PC-3 (cell line): Measurements from ENCODE around the gene FITM2. TPM values are rescaled to one million over a fixed set of nuclear protein-coding genes. Genes with fewer than 3 reads are reported as not detected.
"Not testable (repeated sequence)": the region's sequence is repeated elsewhere in the genome, so short reads cannot be mapped to it uniquely, and the experiment has no call there.

Experiments used
- ATAC-seq: fragments of 200-7000 bp; cut with Tn5 transposase; 2 replicates; pipeline ENCODE4 v1.9.1; 2020; ENCODE audit warnings: mild to moderate bottlenecking, moderate library complexity
- BruUV-seq: library from RNA; stranded (reverse); fragments of 400-500 nt; replicated peaks from 2 replicates; lab custom pipeline; 2021; lab: Mats Ljungman, UMichigan
- CTCF ChIA-PET: fragments of 300-600 bp; sonication (Branson Sonifier 250); formaldehyde crosslinking; loops from one replicate; lab custom pipeline; 2022; ENCODE audit warnings: antibody characterized with exemption; lab: Charles Lee
- POLR2A ChIA-PET: fragments of 300-600 bp; sonication (Branson Sonifier 250); formaldehyde crosslinking; loops from one replicate; lab custom pipeline; 2022; ENCODE audit warnings: antibody characterized with exemption; ENCODE audit not compliant: unreplicated experiment; lab: Charles Lee
- DNase-seq: peaks from one replicate; pipeline ENCODE4 v3.0.0-alpha.2; 2015
- H2AFZ ChIP-seq: fragments of 300-600 bp; sonication (generic); 2 replicates; pipeline ENCODE4 v1.6.0; 2016; ENCODE audit warnings: antibody characterized with exemption, low read length
- H3F3A ChIP-seq: fragments of 300-600 bp; sonication (generic); one replicate; pipeline ENCODE4 v1.6.0; 2017; ENCODE audit warnings: antibody characterized with exemption, low read length, control low read depth, mild to moderate bottlenecking; ENCODE audit not compliant: unreplicated experiment
- H3K27ac ChIP-seq: fragments of 300-600 bp; sonication (generic); 2 replicates; pipeline ENCODE4 v1.5.1; 2016; ENCODE audit warnings: mild to moderate bottlenecking, low read length
- H3K27me3 ChIP-seq: fragments of 300-600 bp; sonication (generic); 2 replicates; pipeline ENCODE4 v1.6.1; 2016; ENCODE audit warnings: low read length, mixed read lengths
- H3K36me3 ChIP-seq: fragments of 300-600 bp; sonication (generic); 2 replicates; pipeline ENCODE4 v1.6.1; 2016; ENCODE audit warnings: low read depth, mixed run types, low read length, mixed read lengths
- H3K4me1 ChIP-seq: fragments of 300-600 bp; sonication (generic); 2 replicates; pipeline ENCODE4 v1.5.1; 2016; ENCODE audit warnings: low read length; ENCODE audit not compliant: insufficient read depth
- H3K4me2 ChIP-seq: fragments of 300-600 bp; sonication (generic); 2 replicates; pipeline ENCODE4 v1.6.0; 2016; ENCODE audit warnings: low read length
- H3K4me3 ChIP-seq: fragments of 300-600 bp; sonication (generic); 2 replicates; pipeline ENCODE4 v1.5.1; 2016; ENCODE audit warnings: mild to moderate bottlenecking, low read length, mixed read lengths
- H3K79me2 ChIP-seq: fragments of 300-600 bp; sonication (generic); 2 replicates; pipeline ENCODE4 v1.6.1; 2017; ENCODE audit warnings: low read length, mixed read lengths
- H3K9ac ChIP-seq: fragments of 300-600 bp; sonication (generic); 2 replicates; pipeline ENCODE4 v1.6.0; 2016; ENCODE audit warnings: mild to moderate bottlenecking, low read length
- H3K9me2 ChIP-seq: fragments of 300-600 bp; sonication (generic); replicated peaks from 2 replicates; pipeline ENCODE4 v1.6.1; 2016; ENCODE audit warnings: mixed run types, low read length, mixed read lengths
- H3K9me3 ChIP-seq: fragments of 300-600 bp; sonication (generic); 2 replicates; pipeline ENCODE4 v1.6.1; 2016; ENCODE audit warnings: low read length, mixed read lengths
- H4K20me1 ChIP-seq: fragments of 300-600 bp; sonication (generic); 2 replicates; pipeline ENCODE4 v1.6.1; 2016; ENCODE audit warnings: low read length, mixed read lengths
- CTCF ChIP-seq: fragments of 300-600 bp; sonication (generic); conservative IDR thresholded peaks from 2 replicates; pipeline ENCODE4 v1.5.1; 2017; ENCODE audit warnings: antibody characterized with exemption, low read depth, mild to moderate bottlenecking, low read length
- EZH2 ChIP-seq: fragments of 300-600 bp; sonication (generic); IDR thresholded peaks from one replicate; pipeline ENCODE4 v1.6.1; 2017; ENCODE audit warnings: antibody characterized with exemption, mild to moderate bottlenecking, low read length; ENCODE audit not compliant: unreplicated experiment
- EZH2phosphoT487 ChIP-seq: fragments of 300-600 bp; sonication (generic); IDR thresholded peaks from 2 replicates; pipeline ENCODE4 v1.6.1; 2018; ENCODE audit warnings: mild to moderate bottlenecking, antibody characterized with exemption, low read length, borderline replicate concordance
- intact Hi-C: fragments of 100-400 bp; cut with micrococcal nuclease; formaldehyde crosslinking; loops from 2 replicates; pipeline ENCODE4 v1.9.0; 2023
- total RNA-seq: library from RNA; depleted of rRNA; stranded (reverse); fragments of >200 nt; gene quantifications from 2 replicates; pipeline ENCODE4 v1.2.3, GENCODE V29; 2014

Gene FITM2
- total RNA-seq, 1 experiment from 2014 or later: 8.8 TPM

GRCh38 chr20:44301285-44301684 is 9.7 kb downstream of the FITM2 start:
- no peaks in the 10 kb centered on the region for H3K9me2 ChIP-seq
- H3K4me1 ChIP-seq: no peaks in the 10 kb centered on the region
- no peak overlapping the region for H3K4me3 ChIP-seq
- no peak overlapping the region for H3K4me2 ChIP-seq
- no peaks in the 10 kb centered on the region for H3K9me3 ChIP-seq
- H3F3A ChIP-seq: no peaks in the 10 kb centered on the region
- H3K9ac ChIP-seq: no peak overlapping the region
- CTCF ChIA-PET: no interaction called here
- DNase-seq (no peak), ATAC-seq (no peak)
- POLR2A ChIA-PET: no interaction called here
- H3K27me3 ChIP-seq: no peaks in the 10 kb centered on the region
- H3K36me3 ChIP-seq: no peaks in the 10 kb centered on the region
- no TSS peak for BruUV-seq
- intact Hi-C loops: no loop called here
- H4K20me1 ChIP-seq: no peaks in the 10 kb centered on the region
- TF ChIP-seq CTCF (no peak), EZH2 (no peak), EZH2phosphoT487 (no peak)
- H3K79me2 ChIP-seq: no peaks in the 10 kb centered on the region
- H3K27ac ChIP-seq: no peak overlapping the region
- no peak overlapping the region for H2AFZ ChIP-seq

- ATAC-seq, H2AFZ ChIP-seq, H3K79me2 ChIP-seq, intact Hi-C loops, H4K20me1 ChIP-seq, H3K36me3 ChIP-seq, H3K9ac ChIP-seq, POLR2A ChIA-PET, H3K9me3 ChIP-seq, H3K27me3 ChIP-seq, H3K4me2 ChIP-seq, H3K9me2 ChIP-seq, BruUV-seq, DNase-seq, H3K27ac ChIP-seq, CTCF ChIA-PET, H3K4me3 ChIP-seq, H3K4me1 ChIP-seq, H3F3A ChIP-seq: not testable (repeated sequence)
These were observed 11.9 kb downstream of the FITM2 start for GRCh38 chr20:44299011-44299535.

- ATAC-seq (no peak), DNase-seq (no peak)
- intact Hi-C loops: no loop called here
- no peak overlapping the region for H3K4me2 ChIP-seq
- no peaks in the 10 kb centered on the region for H3K36me3 ChIP-seq
- H3K4me1 ChIP-seq: no peaks in the 10 kb centered on the region
- H3K9me3 ChIP-seq: no peaks in the 10 kb centered on the region
- TF ChIP-seq EZH2phosphoT487: no peak
- H3K27me3 ChIP-seq: no peaks in the 10 kb centered on the region
- no peaks in the 10 kb centered on the region for H4K20me1 ChIP-seq
- POLR2A ChIA-PET: no interaction called here
- no peak overlapping the region for H3K4me3 ChIP-seq
- no peaks in the 10 kb centered on the region for H3K79me2 ChIP-seq
- no peak overlapping the region for H3K27ac ChIP-seq
- H3F3A ChIP-seq: no peaks in the 10 kb centered on the region
- no TSS peak for BruUV-seq
- no peaks in the 10 kb centered on the region for H3K9me2 ChIP-seq
- CTCF ChIA-PET: no interaction called here
- no peak overlapping the region for H3K9ac ChIP-seq
- H2AFZ ChIP-seq: no peak overlapping the region
These were observed 13.3 kb downstream of the FITM2 start for GRCh38 chr20:44297721-44298120.

GRCh38 chr20:44296011-44296410 is 15.0 kb downstream of the FITM2 start:
- no peak overlapping the region for H2AFZ ChIP-seq
- no peaks in the 10 kb centered on the region for H3K4me1 ChIP-seq
- no peak overlapping the region for H3K9ac ChIP-seq
- ATAC-seq (no peak), DNase-seq (no peak)
- no peaks in the 10 kb centered on the region for H3F3A ChIP-seq
- no peaks in the 10 kb centered on the region for H3K9me3 ChIP-seq
- CTCF ChIA-PET: no interaction called here
- TF ChIP-seq EZH2phosphoT487 (no peak), CTCF (no peak), EZH2 (no peak)
- H3K79me2 ChIP-seq: no peaks in the 10 kb centered on the region
- H3K27me3 ChIP-seq: no peaks in the 10 kb centered on the region
- H3K27ac ChIP-seq: no peak overlapping the region
- H4K20me1 ChIP-seq: no peaks in the 10 kb centered on the region
- POLR2A ChIA-PET: no interaction called here
- intact Hi-C loops: no loop called here
- H3K36me3 ChIP-seq: no peaks in the 10 kb centered on the region
- no TSS peak for BruUV-seq
- H3K4me3 ChIP-seq: no peak overlapping the region
- H3K9me2 ChIP-seq: no peaks in the 10 kb centered on the region
- no peak overlapping the region for H3K4me2 ChIP-seq
